ENCODE data around the gene GNA12.

DNA sequence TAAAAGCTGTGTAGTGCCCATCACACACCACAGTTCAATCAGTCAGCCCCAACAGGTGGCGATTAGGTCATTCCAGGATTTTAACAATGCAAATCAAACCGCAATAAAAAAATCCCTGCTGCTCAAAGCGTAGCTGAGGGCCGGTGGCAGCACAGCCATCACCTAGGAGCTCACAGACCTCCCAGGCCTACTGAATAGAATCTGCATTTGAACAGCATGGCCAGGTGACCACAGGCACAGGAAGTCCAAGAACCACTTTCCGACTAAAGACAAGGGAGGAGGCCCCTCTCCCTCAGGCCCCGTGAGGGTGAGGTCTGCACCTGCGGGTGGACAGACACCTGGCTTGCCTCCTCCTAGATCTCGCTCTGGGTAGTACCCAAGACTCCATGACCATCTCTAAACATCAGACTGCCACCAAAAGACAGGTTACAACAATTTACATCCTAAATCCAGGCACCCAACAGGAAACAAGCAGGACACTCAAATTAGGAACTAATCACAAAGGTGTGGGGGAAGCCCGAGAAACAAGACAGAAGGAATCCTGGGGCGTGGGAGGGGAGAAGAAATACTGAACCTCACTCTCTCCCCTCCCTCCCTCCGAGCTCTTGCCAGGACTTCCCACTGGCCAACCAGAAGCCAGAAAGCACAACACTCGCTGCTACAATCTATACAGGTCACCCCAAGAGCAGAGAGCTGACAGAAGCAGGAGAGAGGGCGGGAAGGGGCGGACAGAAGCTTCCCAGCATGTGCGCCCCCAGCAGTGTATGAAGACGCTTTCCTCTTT lies 19.2 kb downstream of the GNA12 start:
- TF ChIP-seq GATA3 (IDR thresholded peaks at IDR 0.05; ENCODE audit: low read depth, low read length), result no peak
- no peak for TF ChIP-seq GATA2 (IDR thresholded peaks at IDR 0.05; ENCODE audit: low read depth, low read length)

Data from SH-SY5Y (cell line).